OCI-LY3 (cell line): ENCODE data around the gene CDK17.

Experiments used
- H2AFZ ChIP-seq: fragments of 200-600, 300-600 bp; shearing (Covaris generic); 2 replicates; pipeline ENCODE4 v1.6.0; 2014; ENCODE audit warnings: antibody characterized with exemption, low read depth, low read length
- H3K27ac ChIP-seq: fragments of 200-600, 300-600 bp; sonication (generic); 2 replicates; pipeline ENCODE4 v1.5.1; 2014; ENCODE audit warnings: mild to moderate bottlenecking, low read length, moderate library complexity, mixed read lengths
- H3K27me3 ChIP-seq: fragments of 200-600, 300-600 bp; sonication (generic); 2 replicates; pipeline ENCODE4 v1.6.1; 2014; ENCODE audit warnings: low read depth, low read length, mixed read lengths
- H3K36me3 ChIP-seq: fragments of 200-600, 300-600 bp; sonication (generic); replicated peaks from 2 replicates; pipeline ENCODE3; 2014; ENCODE audit warnings: low read depth, low read length, mixed read lengths
- H3K4me1 ChIP-seq: fragments of 300-600, 200-600 bp; sonication (generic); 2 replicates; pipeline ENCODE4 v1.6.1; 2014; ENCODE audit warnings: low read length, mixed read lengths
- H3K4me2 ChIP-seq: fragments of 200-600, 300-600 bp; sonication (generic); 2 replicates; pipeline ENCODE4 v1.6.1; 2014; ENCODE audit warnings: low read length, mixed read lengths
- H3K4me3 ChIP-seq: fragments of 300-600, 200-600 bp; sonication (generic); 2 replicates; pipeline ENCODE4 v1.5.1; 2014; ENCODE audit warnings: antibody characterized with exemption, mild to moderate bottlenecking, low read length, moderate library complexity
- H3K79me2 ChIP-seq: fragments of 300-600, 200-600 bp; shearing (Covaris generic); 2 replicates; pipeline ENCODE4 v1.6.1; 2014; ENCODE audit warnings: mild to moderate bottlenecking, low read length, mixed read lengths
- H3K9ac ChIP-seq: fragments of 300-600, 200-600 bp; shearing (Covaris generic); 2 replicates; pipeline ENCODE4 v1.6.0; 2014; ENCODE audit warnings: mild to moderate bottlenecking, low read length, moderate library complexity
- H3K9me3 ChIP-seq: fragments of 200-600, 300-600 bp; shearing (Covaris generic); 2 replicates; pipeline ENCODE4 v1.6.1; 2014; ENCODE audit warnings: low read length, mixed read lengths; ENCODE audit not compliant: insufficient read depth
- H4K20me1 ChIP-seq: fragments of 200-600, 300-600 bp; sonication (generic); 2 replicates; pipeline ENCODE4 v1.6.1; 2016; ENCODE audit warnings: low read length, mixed read lengths; ENCODE audit not compliant: insufficient read depth
- EZH2phosphoT487 ChIP-seq: fragments of 200-600 bp; shearing (Covaris generic); IDR thresholded peaks from 2 replicates; pipeline ENCODE4 v1.6.1; 2018; ENCODE audit warnings: antibody characterized with exemption, mixed run types, low read depth
- TF ChIP-seq, protein P1 (sequence below): fragments of 200-600, 300-600 bp; sonication (generic); IDR thresholded peaks from 2 replicates; pipeline ENCODE4 v1.5.1; 2014; ENCODE audit warnings: antibody characterized with exemption, low read length, low read depth

Gene CDK17

GRCh38 chr12:96329018-96329417 is 71.2 kb downstream of the CDK17 start:
- Histone ChIP-seq H3K79me2 (peaks cover 3% of the 10 kb centered on the region; the same call in 1 of the 2 replicates), H3K4me1 (peaks cover 11% of the 10 kb centered on the region), H3K27me3 (no peaks in the 10 kb centered on the region), H2AFZ (no peak overlapping the region), H3K36me3 (peaks cover 6% of the 10 kb centered on the region), H3K9me3 (no peaks in the 10 kb centered on the region), H3K27ac (no peak overlapping the region), H3K9ac (no peak overlapping the region), H3K4me3 (no peak overlapping the region), H3K4me2 (no peak overlapping the region), H4K20me1 (0 out of 2 replicates have a peak, but pooled peaks cover 6% of the 10 kb centered on the region)
- TF ChIP-seq, protein P1, sequence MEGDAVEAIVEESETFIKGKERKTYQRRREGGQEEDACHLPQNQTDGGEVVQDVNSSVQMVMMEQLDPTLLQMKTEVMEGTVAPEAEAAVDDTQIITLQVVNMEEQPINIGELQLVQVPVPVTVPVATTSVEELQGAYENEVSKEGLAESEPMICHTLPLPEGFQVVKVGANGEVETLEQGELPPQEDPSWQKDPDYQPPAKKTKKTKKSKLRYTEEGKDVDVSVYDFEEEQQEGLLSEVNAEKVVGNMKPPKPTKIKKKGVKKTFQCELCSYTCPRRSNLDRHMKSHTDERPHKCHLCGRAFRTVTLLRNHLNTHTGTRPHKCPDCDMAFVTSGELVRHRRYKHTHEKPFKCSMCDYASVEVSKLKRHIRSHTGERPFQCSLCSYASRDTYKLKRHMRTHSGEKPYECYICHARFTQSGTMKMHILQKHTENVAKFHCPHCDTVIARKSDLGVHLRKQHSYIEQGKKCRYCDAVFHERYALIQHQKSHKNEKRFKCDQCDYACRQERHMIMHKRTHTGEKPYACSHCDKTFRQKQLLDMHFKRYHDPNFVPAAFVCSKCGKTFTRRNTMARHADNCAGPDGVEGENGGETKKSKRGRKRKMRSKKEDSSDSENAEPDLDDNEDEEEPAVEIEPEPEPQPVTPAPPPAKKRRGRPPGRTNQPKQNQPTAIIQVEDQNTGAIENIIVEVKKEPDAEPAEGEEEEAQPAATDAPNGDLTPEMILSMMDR = no peak
- no peak for TF ChIP-seq EZH2phosphoT487

- H3K27ac ChIP-seq = no peak overlapping the region
Measured at GRCh38 chr12:96327889-96328288, 72.3 kb downstream of the CDK17 start.

DNA sequence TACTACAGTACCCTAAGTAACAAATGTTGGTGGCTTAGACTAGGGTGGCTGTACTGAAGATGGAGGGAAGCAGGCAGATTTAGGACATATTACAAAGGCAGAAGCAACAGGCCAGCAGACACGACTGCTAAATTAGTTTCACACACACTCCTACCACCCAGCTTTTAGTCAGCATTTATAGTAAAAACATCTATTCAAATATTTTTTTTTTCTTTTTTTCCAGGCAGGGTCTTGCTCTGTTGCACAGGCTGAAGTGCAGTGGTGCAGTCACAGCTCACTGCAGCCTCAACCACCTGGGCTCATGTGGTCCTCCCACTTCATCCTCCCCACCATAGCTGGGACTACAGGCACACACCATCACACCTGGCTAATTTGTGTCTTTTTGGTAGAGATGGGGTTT is 72.9 kb downstream of the CDK17 start:
- H3K79me2 ChIP-seq = no peaks in the 10 kb centered on the region; the same call in 1 of the 2 replicates
- H3K4me3 ChIP-seq = no peak overlapping the region
- H3K4me1 ChIP-seq = peaks cover 15% of the 10 kb centered on the region
- H2AFZ ChIP-seq = no peak overlapping the region
- no peaks in the 10 kb centered on the region for H3K27me3 ChIP-seq
- peaks cover 6% of the 10 kb centered on the region for H3K36me3 ChIP-seq
- H3K9me3 ChIP-seq = no peaks in the 10 kb centered on the region
- TF ChIP-seq, protein P1 = no peak
- TF ChIP-seq EZH2phosphoT487 = no peak
- peaks cover 5% of the 10 kb centered on the region; the same call in 1 of the 2 replicates for H4K20me1 ChIP-seq
- H3K4me2 ChIP-seq = no peak overlapping the region
- H3K27ac ChIP-seq = no peak overlapping the region
- H3K9ac ChIP-seq = no peak overlapping the region

More at GRCh38 chr12:96327889-96328288, 72.3 kb downstream of the CDK17 start:
- Histone ChIP-seq H3K27me3 (no peaks in the 10 kb centered on the region), H2AFZ (no peak overlapping the region), H3K9ac (no peak overlapping the region), H3K9me3 (no peaks in the 10 kb centered on the region), H3K36me3 (peaks cover 6% of the 10 kb centered on the region), H3K4me1 (peaks cover 15% of the 10 kb centered on the region), H3K79me2 (no peaks in the 10 kb centered on the region; the same call in 1 of the 2 replicates), H3K4me3 (no peak overlapping the region), H4K20me1 (peaks cover 5% of the 10 kb centered on the region; the same call in 1 of the 2 replicates), H3K4me2 (no peak overlapping the region)
- TF ChIP-seq, protein P1 = no peak
- TF ChIP-seq EZH2phosphoT487 = no peak

GRCh38 chr12:96326628-96327227 is 73.5 kb downstream of the CDK17 start:
- peaks cover 5% of the 10 kb centered on the region; the same call in 1 of the 2 replicates for H4K20me1 ChIP-seq
- no peak overlapping the region for H3K4me2 ChIP-seq
- no peak overlapping the region for H3K9ac ChIP-seq
- H2AFZ ChIP-seq = no peak overlapping the region
- H3K9me3 ChIP-seq = no peaks in the 10 kb centered on the region
- TF ChIP-seq, protein P1 = no peak
- no peak for TF ChIP-seq EZH2phosphoT487
- H3K27me3 ChIP-seq = no peaks in the 10 kb centered on the region
- no peak overlapping the region for H3K4me3 ChIP-seq
- H3K27ac ChIP-seq = no peak overlapping the region
- no peaks in the 10 kb centered on the region for H3K79me2 ChIP-seq
- peaks cover 15% of the 10 kb centered on the region for H3K4me1 ChIP-seq
- peaks cover 10% of the 10 kb centered on the region for H3K36me3 ChIP-seq
